ENCODE results near the gene WARS2.
A peak's percentile ranks its signal among the peaks of the same experiment; 100 is the strongest.

The WARS2 gene

DNA sequence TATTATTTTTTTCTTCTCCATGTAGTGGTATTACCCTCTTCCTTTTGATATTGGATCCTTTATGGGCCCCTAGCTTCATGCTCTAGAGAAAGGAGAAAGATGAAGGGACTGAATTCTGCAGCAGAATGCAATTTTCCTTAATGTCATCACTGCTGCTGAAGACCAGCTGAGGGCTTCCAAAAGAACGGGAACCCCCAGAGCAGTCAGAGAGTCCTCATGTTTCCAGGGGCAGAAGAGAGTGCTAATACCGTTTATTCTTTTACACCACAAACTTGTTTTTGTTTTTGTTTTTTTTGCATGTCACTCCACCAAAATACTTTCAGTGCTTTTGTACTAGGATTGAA is 131.2 kb downstream of the WARS2 start:
- Histone ChIP-seq H3K9me3 (ENCODE audit: control insufficient read depth, low read length) (no peaks in the 10 kb centered on the region), H3K4me1 (ENCODE audit: control insufficient read depth, insufficient read depth, low read length, poor library complexity, severe bottlenecking) (peaks cover 24% of the 10 kb centered on the region), H3K27ac (ENCODE audit: low read depth, low read length, severe bottlenecking) (peak overlapping the region; percentile 84), H3K4me3 (ENCODE audit: extremely low read depth, insufficient read depth, low read length, poor library complexity, severe bottlenecking) (no peak overlapping the region), H3K36me3 (ENCODE audit: control insufficient read depth, insufficient read depth, low read length) (no peaks in the 10 kb centered on the region)
- 46% methylated on average over 1 of the region's 2 CpGs; no CpG with 5 or more reads in 1 of the 2 experiments for WGBS, 2 experiments (ENCODE audit: insufficient coverage in 2 of 2)

DNA sequence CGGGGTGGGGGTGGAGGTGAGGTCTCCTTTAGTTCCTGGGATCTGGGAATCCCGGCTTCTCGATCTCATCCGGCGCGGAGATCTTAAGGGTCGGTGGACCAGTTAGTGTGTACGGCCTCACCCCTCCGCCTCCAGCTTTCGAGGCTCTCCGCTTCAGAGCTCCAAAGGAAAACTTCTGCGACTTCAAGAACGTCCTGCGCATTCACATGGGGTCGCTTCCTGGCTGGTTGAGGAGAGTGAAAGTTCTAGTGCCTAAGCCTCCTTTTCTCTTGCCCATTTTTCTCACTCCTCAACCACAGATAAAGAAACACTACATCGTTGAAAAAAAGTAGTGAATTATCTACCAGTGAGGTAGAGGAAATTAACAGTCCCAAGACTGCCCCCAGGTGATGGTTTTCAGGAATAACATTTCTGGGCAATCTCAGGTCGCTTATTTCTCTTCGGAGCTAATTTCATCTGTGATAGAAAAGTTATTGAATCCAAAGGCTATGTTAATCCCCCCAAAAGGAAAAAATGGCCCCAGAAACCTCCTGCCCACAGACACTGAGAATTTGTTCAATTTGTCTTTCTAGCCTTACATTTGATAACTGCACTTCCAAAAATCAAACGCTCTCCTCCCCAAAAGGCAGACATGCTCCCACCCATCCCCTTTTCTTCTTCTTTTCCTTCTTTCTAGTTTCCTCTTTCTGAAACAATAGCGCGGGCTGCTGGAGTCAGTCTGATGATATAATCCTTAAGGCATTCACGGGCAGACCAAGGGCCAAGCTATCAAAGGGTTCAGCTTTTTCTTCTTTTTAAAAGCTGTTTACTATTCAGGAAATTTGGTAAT is 131.8 kb downstream of the WARS2 start:
- H3K9me3 ChIP-seq (ENCODE audit: control insufficient read depth, low read length), result no peaks in the 10 kb centered on the region
- peak overlapping the region; percentile 84 for H3K27ac ChIP-seq (ENCODE audit: low read depth, low read length, severe bottlenecking)
- WGBS, 2 experiments (ENCODE audit: insufficient coverage in 2 of 2), result 45 to 59% methylated on average over 9 to 10 of the region's 22 CpGs
- H3K36me3 ChIP-seq (ENCODE audit: control insufficient read depth, insufficient read depth, low read length), result no peaks in the 10 kb centered on the region
- H3K4me1 ChIP-seq (ENCODE audit: control insufficient read depth, insufficient read depth, low read length, poor library complexity, severe bottlenecking), result peaks cover 24% of the 10 kb centered on the region
- H3K4me3 ChIP-seq (ENCODE audit: extremely low read depth, insufficient read depth, low read length, poor library complexity, severe bottlenecking), result peak overlapping the region; percentile 14

DNA sequence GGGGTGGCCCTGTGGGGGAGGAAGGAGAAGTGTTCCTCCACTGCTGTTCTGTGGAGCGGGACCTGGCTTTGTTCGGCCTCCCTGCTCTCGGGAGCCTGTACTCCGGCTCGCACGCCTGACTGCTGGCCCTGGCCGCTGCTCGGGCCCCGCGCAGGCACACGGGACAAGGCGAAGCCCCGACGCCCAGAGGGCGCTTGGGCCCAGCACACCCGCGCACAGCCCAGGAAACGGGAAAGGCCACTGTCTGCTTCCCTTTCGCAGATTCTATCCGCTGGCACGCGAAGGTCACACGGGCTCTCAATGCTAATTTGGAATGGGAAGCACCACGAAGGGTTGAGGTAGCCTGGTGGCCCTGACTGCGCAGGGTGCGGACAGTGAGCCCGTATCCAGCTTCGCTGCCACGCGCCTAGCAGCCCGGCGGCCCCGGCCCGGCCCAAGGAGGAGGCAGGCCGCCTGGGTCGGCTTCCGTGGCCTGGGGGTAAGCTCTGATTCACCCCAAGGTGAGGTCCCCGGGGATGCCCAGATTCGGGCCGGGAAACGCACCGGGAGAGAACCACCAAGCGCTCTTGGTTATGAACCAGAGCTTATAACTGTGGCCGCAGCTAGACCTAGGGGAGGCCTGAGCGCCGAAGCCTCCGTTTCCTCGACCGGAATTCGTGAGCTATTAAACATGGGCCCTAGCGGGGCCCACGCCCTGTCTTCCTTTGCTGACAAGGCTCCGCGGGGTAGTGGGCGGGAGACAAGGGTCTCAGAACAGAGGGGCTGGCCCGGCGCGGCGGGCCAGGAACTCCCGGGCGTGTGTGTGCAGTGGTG is 132.6 kb downstream of the WARS2 start:
- 47 to 57% methylated on average over 50 to 56 of the region's 61 CpGs for WGBS, 2 experiments (ENCODE audit: insufficient coverage in 2 of 2)
- peaks cover 26% of the 10 kb centered on the region for H3K4me1 ChIP-seq (ENCODE audit: control insufficient read depth, insufficient read depth, low read length, poor library complexity, severe bottlenecking)
- peak overlapping the region; percentile 14 for H3K4me3 ChIP-seq (ENCODE audit: extremely low read depth, insufficient read depth, low read length, poor library complexity, severe bottlenecking)
- H3K36me3 ChIP-seq (ENCODE audit: control insufficient read depth, insufficient read depth, low read length), result no peaks in the 10 kb centered on the region
- no peaks in the 10 kb centered on the region for H3K9me3 ChIP-seq (ENCODE audit: control insufficient read depth, low read length)
- no peak overlapping the region for H3K27ac ChIP-seq (ENCODE audit: low read depth, low read length, severe bottlenecking)

- H3K4me3 ChIP-seq (ENCODE audit: extremely low read depth, insufficient read depth, low read length, poor library complexity, severe bottlenecking), result no peak overlapping the region
- H3K27ac ChIP-seq (ENCODE audit: low read depth, low read length, severe bottlenecking), result no peak overlapping the region
- WGBS, 2 experiments (ENCODE audit: insufficient coverage in 2 of 2), result 49 to 50% methylated on average over 20 to 21 of the region's 22 CpGs
Measured at GRCh38 chr1:119007339-119007669, 133.1 kb downstream of the WARS2 start.

GRCh38 chr1:119006406-119007279 is 133.8 kb downstream of the WARS2 start:
- H3K36me3 ChIP-seq (ENCODE audit: control insufficient read depth, insufficient read depth, low read length), result no peaks in the 10 kb centered on the region
- 53 to 66% methylated on average over 56 to 81 of the region's 81 CpGs for WGBS, 2 experiments (ENCODE audit: insufficient coverage in 2 of 2)
- no peak overlapping the region for H3K27ac ChIP-seq (ENCODE audit: low read depth, low read length, severe bottlenecking)
- no peak overlapping the region for H3K4me3 ChIP-seq (ENCODE audit: extremely low read depth, insufficient read depth, low read length, poor library complexity, severe bottlenecking)
- peaks cover 27% of the 10 kb centered on the region for H3K4me1 ChIP-seq (ENCODE audit: control insufficient read depth, insufficient read depth, low read length, poor library complexity, severe bottlenecking)
- no peaks in the 10 kb centered on the region for H3K9me3 ChIP-seq (ENCODE audit: control insufficient read depth, low read length)

More at GRCh38 chr1:119007339-119007669, 133.1 kb downstream of the WARS2 start:
- peaks cover 30% of the 10 kb centered on the region for H3K4me1 ChIP-seq (ENCODE audit: control insufficient read depth, insufficient read depth, low read length, poor library complexity, severe bottlenecking)
- no peaks in the 10 kb centered on the region for H3K9me3 ChIP-seq (ENCODE audit: control insufficient read depth, low read length)
- no peaks in the 10 kb centered on the region for H3K36me3 ChIP-seq (ENCODE audit: control insufficient read depth, insufficient read depth, low read length)

DNA sequence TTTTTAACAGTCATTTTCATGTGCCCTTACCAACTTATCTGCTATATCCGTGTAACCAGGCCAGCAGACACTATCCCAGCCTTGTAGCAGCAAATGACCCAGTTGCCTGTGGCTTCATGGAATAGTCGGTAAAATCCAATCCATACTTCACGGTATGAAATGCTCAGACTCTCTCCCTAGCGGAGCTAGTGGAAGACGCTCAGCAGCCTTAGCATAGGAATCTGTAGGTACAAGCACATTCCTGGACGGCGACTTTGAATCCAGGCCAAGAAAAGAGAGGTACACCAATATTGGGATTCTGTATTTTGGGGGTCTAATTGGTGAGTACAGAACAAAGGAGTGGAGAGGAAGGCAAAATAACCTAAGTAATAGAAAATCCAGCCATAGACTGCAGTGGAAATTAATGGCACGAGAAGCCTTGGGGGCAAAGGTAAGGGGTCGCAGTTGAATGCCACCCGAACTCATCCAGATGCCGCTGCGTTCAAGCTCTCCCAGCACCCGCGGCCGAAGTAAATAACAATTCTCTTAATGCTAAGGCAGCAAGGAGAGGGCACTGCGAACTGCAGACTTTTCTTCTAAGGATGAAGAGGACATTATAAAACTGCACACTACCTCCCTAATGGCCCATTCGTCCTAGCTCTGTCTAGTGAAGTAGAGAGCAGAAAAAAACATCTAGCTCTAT is 134.6 kb downstream of the WARS2 start:
- Histone ChIP-seq H3K36me3 (ENCODE audit: control insufficient read depth, insufficient read depth, low read length) (no peaks in the 10 kb centered on the region), H3K27ac (ENCODE audit: low read depth, low read length, severe bottlenecking) (no peak overlapping the region), H3K4me1 (ENCODE audit: control insufficient read depth, insufficient read depth, low read length, poor library complexity, severe bottlenecking) (peaks cover 23% of the 10 kb centered on the region), H3K9me3 (ENCODE audit: control insufficient read depth, low read length) (no peaks in the 10 kb centered on the region), H3K4me3 (ENCODE audit: extremely low read depth, insufficient read depth, low read length, poor library complexity, severe bottlenecking) (no peak overlapping the region)
- 64 to 65% methylated on average over 9 to 15 of the region's 17 CpGs for WGBS, 2 experiments (ENCODE audit: insufficient coverage in 2 of 2)

- Histone ChIP-seq H3K9me3 (ENCODE audit: control insufficient read depth, low read length) (no peaks in the 10 kb centered on the region), H3K36me3 (ENCODE audit: control insufficient read depth, insufficient read depth, low read length) (no peaks in the 10 kb centered on the region), H3K4me3 (ENCODE audit: extremely low read depth, insufficient read depth, low read length, poor library complexity, severe bottlenecking) (no peak overlapping the region), H3K27ac (ENCODE audit: low read depth, low read length, severe bottlenecking) (no peak overlapping the region), H3K4me1 (ENCODE audit: control insufficient read depth, insufficient read depth, low read length, poor library complexity, severe bottlenecking) (peaks cover 23% of the 10 kb centered on the region)
- no CpG with 5 or more reads among the region's 2 CpGs for WGBS, 2 experiments (ENCODE audit: insufficient coverage in 2 of 2)
Measured at GRCh38 chr1:119004781-119005180, 135.7 kb downstream of the WARS2 start.

GRCh38 chr1:119004129-119004527 is 136.3 kb downstream of the WARS2 start:
- no peaks in the 10 kb centered on the region for H3K9me3 ChIP-seq (ENCODE audit: control insufficient read depth, low read length)
- H3K36me3 ChIP-seq (ENCODE audit: control insufficient read depth, insufficient read depth, low read length), result no peaks in the 10 kb centered on the region
- no peak overlapping the region for H3K27ac ChIP-seq (ENCODE audit: low read depth, low read length, severe bottlenecking)
- peaks cover 17% of the 10 kb centered on the region for H3K4me1 ChIP-seq (ENCODE audit: control insufficient read depth, insufficient read depth, low read length, poor library complexity, severe bottlenecking)
- no peak overlapping the region for H3K4me3 ChIP-seq (ENCODE audit: extremely low read depth, insufficient read depth, low read length, poor library complexity, severe bottlenecking)
- 70 to 83% methylated on average over 3 to 4 of the region's 5 CpGs for WGBS, 2 experiments (ENCODE audit: insufficient coverage in 2 of 2)

- H3K36me3 ChIP-seq (ENCODE audit: control insufficient read depth, insufficient read depth, low read length), result no peaks in the 10 kb centered on the region
- H3K9me3 ChIP-seq (ENCODE audit: control insufficient read depth, low read length), result no peaks in the 10 kb centered on the region
- WGBS, 2 experiments (ENCODE audit: insufficient coverage in 2 of 2), result 90 to 93% methylated on average over 10 to 12 of the region's 14 CpGs
- peaks cover 15% of the 10 kb centered on the region for H3K4me1 ChIP-seq (ENCODE audit: control insufficient read depth, insufficient read depth, low read length, poor library complexity, severe bottlenecking)
- no peak overlapping the region for H3K4me3 ChIP-seq (ENCODE audit: extremely low read depth, insufficient read depth, low read length, poor library complexity, severe bottlenecking)
- H3K27ac ChIP-seq (ENCODE audit: low read depth, low read length, severe bottlenecking), result no peak overlapping the region
Measured at GRCh38 chr1:119003413-119004128, 136.9 kb downstream of the WARS2 start.

All from mesodermal cell (in vitro differentiated cells).